Activated CD4-positive, CD25-positive, alpha-beta regulatory T cell treated with anti-CD3 and anti-CD28 coated beads, Interleukin-2, amount 50 U/mL, for 24 hours (primary cell): ENCODE measurements around the gene ARHGAP19.
"Not testable (repeated sequence)": the region's sequence is repeated elsewhere in the genome, so short reads cannot be mapped to it uniquely, and the experiment has no call there.

ENCODE experiments used
- ATAC-seq, 2 donors: fragments of 150-1000 bp; cut with Tn5 transposase; one replicate each; pipeline ENCODE4 v1.10.0; 2021; ENCODE audit warnings: mild to moderate bottlenecking in 1 of 2, moderate library complexity in 1 of 2

The ARHGAP19 gene

GRCh38 chr10:97279121-97279815 lies 13.2 kb downstream of the ARHGAP19 start:
- ATAC-seq, result no peak

DNA sequence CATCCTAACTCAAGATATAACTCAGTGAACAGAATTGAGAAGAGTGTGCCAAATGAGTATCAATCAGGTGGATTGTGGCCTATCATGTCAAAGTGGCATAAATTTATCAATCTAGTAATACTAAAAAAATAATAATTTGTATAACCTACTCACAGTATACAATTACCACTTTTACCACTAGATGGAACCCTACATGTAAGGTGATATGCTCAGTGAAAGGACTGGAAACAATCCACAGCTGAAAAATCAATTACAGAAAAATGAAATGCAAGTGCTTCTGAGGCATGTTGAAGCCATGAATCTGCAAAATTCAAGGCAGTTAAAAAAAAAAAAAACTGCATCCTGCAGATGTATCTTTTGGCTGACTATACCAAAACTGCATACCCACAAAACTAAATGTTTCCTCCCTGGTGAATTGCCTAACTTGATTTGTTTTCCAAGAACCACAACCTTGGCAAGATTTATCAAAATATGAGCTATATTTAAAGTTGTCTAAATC lies 13.9 kb downstream of the ARHGAP19 start:
- peak in 1 of 2 donors; percentile 66 for ATAC-seq

GRCh38 chr10:97277551-97277950 lies 14.9 kb downstream of the ARHGAP19 start:
- no peak for ATAC-seq

- ATAC-seq, result no peak
Measured at GRCh38 chr10:97274828-97275227, 17.6 kb downstream of the ARHGAP19 start.

GRCh38 chr10:97273700-97274099 lies 18.7 kb downstream of the ARHGAP19 start:
- no peak for ATAC-seq

- ATAC-seq, result no peak
Measured at GRCh38 chr10:97270523-97271154, 21.8 kb downstream of the ARHGAP19 start.

DNA sequence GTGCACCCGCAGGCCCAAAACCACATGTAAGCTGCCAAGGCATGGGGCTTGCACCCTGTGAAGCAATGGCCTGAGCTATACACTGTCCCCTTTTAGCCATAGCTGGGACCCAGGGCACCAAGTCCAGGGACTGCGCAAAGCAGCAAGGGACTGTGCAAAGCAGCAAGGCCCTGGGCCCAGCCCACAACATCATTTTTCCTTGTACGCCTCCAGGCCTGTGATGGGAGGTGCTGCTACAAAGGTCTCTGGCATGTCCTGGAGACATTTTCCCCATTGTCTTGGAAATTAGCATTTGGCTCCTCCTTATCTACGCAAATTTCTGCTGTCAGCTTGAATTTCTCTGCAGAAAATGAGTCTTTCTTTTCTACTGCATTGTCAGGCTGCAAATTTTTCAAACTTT lies 24.8 kb downstream of the ARHGAP19 start:
- ATAC-seq, result no peak

DNA sequence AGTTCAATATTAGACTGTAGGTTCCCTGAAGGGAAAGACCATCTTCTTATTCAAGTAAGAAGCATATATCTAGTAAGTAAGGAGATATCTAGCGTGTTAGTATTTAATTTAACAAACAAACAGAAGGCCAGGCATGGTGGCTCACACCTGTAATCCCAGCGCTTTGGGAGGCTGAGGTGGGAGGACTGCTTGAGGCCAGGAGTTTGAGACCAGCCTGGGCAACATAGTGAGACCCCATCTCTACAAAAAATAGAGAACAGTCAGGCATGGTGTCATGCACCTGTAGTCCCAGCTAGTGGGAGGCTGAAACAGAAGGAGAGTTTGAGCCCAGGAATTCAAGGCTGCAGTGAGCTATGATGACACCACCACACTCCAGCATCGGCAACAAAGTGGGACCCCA lies 27.3 kb downstream of the ARHGAP19 start:
- ATAC-seq, result not testable (repeated sequence)

DNA sequence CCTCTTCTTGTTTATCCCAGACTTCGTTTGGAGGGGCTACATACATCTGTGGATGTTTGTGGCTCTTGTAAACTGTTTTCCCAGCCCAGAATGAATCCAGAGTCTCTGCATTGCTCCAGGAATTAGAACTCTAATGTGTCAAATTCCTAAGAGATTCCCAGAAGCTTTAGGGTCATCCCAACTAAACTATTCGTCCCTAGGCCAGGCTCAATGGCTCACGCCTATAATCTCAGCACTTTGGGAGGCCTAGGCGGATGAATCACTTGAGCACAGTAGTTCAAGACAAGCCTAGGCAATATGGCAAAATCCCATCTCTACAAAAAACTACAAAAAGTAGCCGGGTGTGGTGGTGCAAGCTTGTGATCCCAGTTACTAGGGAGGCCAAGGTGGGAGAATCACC lies 28.5 kb downstream of the ARHGAP19 start:
- no peak for ATAC-seq

DNA sequence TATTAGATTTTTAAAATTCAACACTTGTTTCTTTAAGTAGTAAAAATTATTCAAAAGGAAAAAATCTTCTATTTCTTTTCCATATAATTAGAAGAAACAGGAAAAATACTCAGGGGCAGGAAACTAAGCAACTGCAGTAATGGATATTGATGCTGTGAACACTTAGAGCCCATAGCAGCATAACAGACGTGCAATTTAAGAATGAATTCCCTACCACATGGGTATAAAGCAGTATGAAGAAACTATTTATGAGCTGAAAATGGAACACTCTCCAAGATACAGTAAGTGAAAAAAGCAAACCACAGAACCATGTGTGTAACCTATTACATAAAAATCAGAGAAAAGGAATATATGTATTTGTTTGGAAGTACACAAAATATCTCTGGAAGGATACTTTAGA lies 30.8 kb downstream of the ARHGAP19 start:
- ATAC-seq, result no peak

GRCh38 chr10:97261183-97261582 lies 31.3 kb downstream of the ARHGAP19 start:
- no peak for ATAC-seq

GRCh38 chr10:97259119-97259518 lies 33.3 kb downstream of the ARHGAP19 start:
- ATAC-seq, result no peak

- no peak for ATAC-seq
Measured at GRCh38 chr10:97256356-97256755, 36.1 kb downstream of the ARHGAP19 start.

- ATAC-seq, result no peak
Measured at GRCh38 chr10:97255512-97256293, 36.7 kb downstream of the ARHGAP19 start.

GRCh38 chr10:97254694-97255093 lies 37.7 kb downstream of the ARHGAP19 start:
- no peak for ATAC-seq

- ATAC-seq, result no peak
Measured at GRCh38 chr10:97250952-97251351, 41.5 kb downstream of the ARHGAP19 start.

GRCh38 chr10:97243836-97244235 lies 48.6 kb downstream of the ARHGAP19 start:
- no peak for ATAC-seq

- no peak for ATAC-seq
Measured at GRCh38 chr10:97238855-97239254, 53.6 kb downstream of the ARHGAP19 start.

DNA sequence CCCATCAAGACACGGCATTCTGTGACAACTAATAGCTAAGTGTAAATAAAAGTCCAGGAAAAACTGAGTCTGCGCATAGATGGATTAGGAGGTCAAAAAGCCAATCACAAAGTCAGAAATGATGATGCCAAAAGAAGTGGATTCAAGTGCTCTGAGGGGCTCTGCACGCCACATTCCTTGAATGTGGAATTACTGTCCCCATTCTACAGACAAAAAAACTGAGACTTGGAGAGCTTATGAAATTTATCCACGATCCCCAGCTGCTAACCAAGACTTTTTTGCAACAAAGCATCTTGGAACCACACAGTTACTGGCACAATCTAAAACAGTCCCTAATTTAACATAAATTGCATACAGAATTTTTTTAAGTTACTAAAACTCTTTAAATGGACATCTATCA lies 57.1 kb downstream of the ARHGAP19 start:
- no peak for ATAC-seq

GRCh38 chr10:97234400-97234799 lies 58.0 kb downstream of the ARHGAP19 start:
- no peak for ATAC-seq

DNA sequence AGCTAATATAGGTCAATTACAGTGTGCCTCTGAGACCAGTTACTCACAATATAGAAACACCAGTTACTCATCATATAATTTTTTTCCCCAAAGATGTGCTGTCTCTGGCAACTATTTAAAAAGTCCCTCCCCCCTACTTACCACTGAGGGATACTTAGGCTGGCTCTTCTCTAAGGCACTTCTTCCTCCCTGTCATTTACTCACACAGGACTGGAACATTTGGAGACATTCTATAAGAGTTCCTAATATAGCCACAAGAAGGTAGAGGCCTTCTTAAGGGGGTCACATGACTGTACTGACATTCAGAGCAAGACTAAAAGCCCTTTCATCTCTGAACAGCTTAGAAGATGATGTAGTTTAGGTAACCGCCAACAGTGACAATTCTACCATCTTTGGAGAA lies 62.3 kb downstream of the ARHGAP19 start:
- peak; percentile 87 to 91 for ATAC-seq

DNA sequence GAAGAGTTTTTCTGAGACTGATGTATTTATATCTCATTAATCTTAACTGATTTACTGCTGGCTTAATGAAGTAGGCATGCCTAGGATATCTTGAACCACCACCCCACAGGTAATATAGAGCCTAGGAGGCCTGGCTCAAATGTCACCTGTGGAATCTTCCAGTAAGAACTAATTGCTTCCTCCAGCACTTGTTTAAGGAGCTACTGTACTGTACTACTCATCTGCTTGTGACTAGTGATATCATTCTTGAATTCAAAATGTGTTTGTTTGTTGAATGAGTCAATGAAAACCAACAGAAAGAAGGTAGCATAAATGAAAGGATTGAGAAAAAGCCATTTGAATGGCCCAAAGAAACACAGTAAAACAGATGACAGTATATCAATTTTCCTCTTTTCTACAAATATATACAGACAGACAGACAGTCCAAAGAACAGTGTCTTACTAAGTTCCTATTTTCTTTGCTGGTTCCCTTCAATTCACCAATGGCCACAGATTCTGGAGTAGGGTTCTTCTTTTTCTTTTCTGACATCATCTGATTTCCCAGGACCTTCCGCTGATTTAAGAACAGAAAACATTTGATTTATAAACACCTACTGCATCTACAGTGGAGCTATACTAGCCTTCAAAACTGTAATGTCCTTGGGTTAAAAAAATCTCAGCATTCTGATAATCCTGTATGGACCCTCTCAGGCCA lies 63.0 kb downstream of the ARHGAP19 start:
- ATAC-seq, result peak in 1 of 2 donors; percentile 9

DNA sequence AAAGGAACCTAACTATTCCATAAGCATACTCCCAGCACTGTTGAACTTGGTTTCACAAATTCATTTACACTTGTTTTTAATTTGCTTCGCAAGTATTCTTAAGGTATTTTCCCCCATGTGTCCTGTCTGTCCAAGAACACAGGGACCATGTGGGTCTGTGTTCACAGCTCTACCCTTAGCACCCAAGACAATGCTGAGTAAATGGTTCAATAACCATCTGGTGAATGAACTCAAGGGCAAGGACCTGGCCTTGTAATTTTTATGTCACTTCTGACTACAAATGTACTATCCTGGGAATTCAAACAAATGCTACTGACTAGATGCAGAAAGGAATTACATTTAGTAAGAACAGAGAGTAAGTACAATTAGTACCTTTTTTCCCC lies 63.7 kb downstream of the ARHGAP19 start:
- no peak for ATAC-seq
